Activated CD4-positive, alpha-beta T cell treated with anti-CD3 and anti-CD28 coated beads, Interleukin-2, Interleukin-6, amounts not matched to agents 100 ng/mL and 50 ng/mL, durations not matched to agents 16 hours and 8 hours (primary cell): ENCODE data around the gene CD79A.

ENCODE experiments used
- DNase-seq: peaks from one replicate; pipeline ENCODE4 v3.0.0-alpha.2; 2020

CD79A gene

DNA sequence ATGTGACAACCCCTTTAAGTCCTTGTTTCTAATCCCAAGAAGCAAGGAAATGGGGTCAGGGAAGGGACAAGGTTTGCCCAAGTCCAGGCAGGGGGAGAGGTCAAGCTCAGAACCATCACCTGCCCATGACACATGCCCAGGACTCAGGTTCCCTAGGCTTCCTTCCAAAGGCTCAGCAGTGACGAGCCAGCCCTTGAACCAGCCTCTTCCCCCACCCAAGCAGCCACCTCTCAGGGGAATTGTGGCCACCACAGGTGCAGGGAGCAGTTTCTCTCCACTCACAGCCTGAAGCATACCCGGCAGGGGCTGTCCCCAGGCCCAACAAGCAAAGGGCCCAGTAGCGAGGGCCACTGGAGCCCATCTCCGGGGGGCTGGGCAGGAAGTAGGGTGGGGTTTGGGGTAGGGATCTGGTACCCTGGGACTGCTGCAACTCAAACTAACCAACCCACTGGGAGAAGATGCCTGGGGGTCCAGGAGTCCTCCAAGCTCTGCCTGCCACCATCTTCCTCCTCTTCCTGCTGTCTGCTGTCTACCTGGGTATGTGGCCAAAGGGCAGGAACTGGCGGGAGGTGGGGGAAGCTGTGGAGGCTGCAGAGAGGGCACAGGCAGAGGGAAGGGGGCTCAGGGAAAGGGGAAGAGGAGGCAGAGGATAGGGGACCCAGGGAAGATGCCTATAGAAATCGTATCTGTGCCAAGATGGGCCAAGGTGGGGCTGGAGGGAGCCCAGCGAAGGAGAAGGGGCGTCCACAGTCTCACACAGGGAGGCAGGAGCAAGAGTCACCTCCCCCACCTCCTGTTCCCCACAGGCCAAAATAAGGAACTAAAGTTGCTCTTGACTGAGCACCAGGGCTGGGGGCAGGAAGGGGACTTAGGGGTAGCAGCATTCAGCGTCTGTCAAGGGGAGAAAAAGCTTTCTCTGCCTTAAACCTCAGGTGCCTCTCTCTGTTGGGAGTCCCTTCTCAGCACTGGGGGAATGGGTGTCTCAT is at the start of gene CD79A:
CD79A (plus strand) TSS at position 433 of the 986 bp plus-strand sequence; CDS start at position 459, 26 bp downstream.
- no peak for DNase-seq

DNA sequence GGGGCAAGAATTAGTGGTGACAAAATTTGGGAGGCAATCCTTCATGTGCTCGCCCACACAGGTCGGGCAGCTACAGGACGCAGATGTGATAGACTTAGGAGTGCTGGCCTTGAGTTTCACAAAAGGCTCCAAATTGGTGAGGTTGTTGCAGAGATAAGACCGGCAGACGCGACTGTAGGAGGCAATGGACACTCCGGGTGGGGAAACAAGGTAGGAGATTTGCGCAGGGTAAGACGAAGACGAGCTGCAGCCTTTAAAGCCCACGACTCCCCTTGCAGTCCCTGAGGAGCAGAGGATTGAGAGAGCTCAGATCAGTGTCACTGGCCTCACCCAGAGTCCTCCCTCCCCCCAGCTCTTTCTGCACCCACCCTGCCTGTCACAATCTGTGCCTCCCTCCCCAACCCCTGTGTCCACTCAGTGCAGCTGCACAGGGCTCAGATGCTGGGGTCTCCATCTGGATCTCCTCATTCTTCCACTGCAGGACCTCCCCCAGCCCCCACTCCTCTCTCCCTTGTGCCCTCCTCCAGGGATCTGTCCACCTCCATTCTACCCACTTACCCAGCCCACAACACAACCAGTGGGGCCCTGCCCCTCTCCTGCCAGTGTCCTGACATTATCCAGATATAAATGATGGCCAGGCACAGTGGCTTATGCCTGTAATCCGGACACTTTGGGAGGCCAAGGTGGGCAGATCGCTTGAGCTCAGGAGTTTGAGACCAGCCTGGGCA is 38.9 kb upstream of the CD79A start:
- DNase-seq = no peak

GRCh38 chr19:41839211-41839610 is 37.9 kb upstream of the CD79A start:
- DNase-seq = no peak

DNA sequence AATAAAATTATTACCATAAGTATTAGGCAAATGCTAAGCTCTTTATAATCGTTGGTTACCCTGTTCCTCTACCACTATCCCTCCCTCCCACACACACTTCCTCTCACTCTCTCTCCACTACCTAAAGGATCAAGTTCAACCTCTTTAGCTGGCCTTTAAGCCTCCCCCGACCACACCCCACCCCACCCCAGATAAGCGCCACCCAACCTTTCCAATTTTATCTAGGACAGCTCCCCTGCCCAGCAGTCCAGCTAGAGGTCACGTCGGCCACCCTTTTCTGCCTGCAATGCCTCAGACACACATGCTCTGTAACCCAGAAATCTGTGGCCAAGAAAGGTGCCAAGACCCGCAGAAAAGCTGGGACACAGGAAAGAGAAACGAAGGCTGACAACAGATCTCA is 33.7 kb upstream of the CD79A start:
- no peak for DNase-seq

DNA sequence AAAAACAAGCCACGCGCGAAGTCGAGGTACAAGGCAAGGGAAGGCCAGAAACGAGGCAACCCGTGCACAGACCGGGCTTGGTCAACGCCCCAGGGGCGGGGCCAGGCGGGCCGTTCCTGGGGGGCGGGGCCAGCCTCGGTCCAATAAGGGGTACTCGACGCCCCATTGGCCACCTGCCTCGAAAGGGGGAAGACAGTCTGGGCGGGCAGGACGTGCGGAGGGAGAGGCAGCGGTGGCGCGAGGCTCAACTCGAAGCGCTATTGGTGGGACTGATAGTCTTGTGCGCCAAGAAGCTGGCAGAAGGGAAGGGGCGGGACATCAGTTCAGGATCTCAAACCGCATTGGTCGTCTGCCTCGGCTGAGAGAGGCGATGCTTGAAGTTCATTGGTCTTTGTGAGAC is 32.5 kb upstream of the CD79A start, which contains the start of gene LYPD4:
LYPD4 (minus strand) TSS at position 83 of the 400 bp plus-strand sequence. CDS start 5,398 bp downstream, outside the sequence.
- no peak for DNase-seq

GRCh38 chr19:41845001-41845050 is 32.3 kb upstream of the CD79A start, which contains the start of gene DMRTC2:
Gene DMRTC2, plus strand, starts transcription at chr19:41845042. Its CDS starts 2,387 bp downstream, at chr19:41847429.
- no peak for DNase-seq

GRCh38 chr19:41845051-41845590 is 32.0 kb upstream of the CD79A start:
- DNase-seq = no peak

GRCh38 chr19:41847351-41848105 is 29.6 kb upstream of the CD79A start:
- no peak for DNase-seq

DNA sequence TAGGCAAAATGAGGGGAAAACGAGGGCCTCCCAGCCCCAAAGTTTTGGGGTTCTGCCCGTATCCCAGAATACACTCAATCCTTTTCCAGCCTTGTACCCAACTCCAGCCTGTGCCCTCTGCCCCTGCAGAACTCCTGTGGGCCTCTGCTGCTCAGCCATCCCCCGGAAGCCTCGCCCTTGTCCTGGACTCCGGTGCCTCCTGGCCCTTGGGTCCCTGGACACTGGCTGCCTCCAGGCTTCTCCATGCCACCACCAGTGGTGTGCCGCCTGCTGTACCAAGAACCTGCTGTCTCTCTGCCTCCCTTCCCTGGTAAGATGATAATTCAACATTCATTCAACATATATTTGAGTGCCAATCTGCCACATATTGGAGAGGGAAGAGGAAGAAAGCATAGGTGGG is 28.4 kb upstream of the CD79A start:
- DNase-seq = no peak

DNA sequence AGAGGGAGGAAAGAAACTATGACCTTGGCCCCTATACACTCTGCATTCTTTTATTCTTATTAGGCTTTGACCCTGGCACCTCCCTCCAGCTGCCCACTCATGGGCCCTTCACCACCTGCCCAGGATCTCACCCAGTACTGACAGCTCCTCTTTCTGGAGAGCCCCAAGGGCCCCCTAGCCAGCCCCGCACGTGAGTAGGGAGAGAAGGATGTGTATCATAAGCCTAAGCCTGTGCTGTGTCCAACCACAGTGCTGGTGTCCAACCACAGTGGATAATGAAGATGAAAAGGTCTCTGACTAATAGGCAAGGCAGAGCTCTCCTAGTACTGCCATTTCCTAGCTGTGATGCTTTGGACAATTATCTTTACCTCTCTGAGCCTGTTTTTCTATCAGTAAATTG is 28.0 kb upstream of the CD79A start:
- no peak for DNase-seq

DNA sequence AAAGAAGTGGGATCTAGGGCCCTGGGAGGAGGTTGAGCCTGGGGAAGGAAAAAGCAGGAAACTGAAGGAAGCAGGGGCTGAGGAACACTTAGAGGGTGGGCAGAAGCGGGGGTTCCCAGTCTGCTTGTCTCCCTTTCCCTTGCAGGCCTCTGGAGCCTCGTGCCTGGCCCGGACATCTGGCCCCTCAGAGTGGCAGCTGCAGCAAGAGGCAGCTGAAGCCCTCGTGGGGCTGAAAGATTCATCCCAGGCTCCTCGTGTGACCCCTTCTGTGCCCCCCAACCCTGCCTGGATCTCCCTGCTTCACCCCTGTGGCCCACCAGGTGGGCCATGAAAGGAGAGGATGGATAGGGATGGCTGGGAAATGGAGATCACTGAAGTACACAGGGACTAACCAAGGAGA is 26.7 kb upstream of the CD79A start:
- DNase-seq = no peak

- no peak for DNase-seq
Observed at GRCh38 chr19:41851456-41851855, 25.6 kb upstream of the CD79A start.

GRCh38 chr19:41853344-41853743 is 23.7 kb upstream of the CD79A start:
- DNase-seq = no peak

- no peak for DNase-seq
Observed at GRCh38 chr19:41853768-41854167, 23.3 kb upstream of the CD79A start.

- DNase-seq = no peak
Observed at GRCh38 chr19:41859213-41859617, 17.9 kb upstream of the CD79A start.

DNA sequence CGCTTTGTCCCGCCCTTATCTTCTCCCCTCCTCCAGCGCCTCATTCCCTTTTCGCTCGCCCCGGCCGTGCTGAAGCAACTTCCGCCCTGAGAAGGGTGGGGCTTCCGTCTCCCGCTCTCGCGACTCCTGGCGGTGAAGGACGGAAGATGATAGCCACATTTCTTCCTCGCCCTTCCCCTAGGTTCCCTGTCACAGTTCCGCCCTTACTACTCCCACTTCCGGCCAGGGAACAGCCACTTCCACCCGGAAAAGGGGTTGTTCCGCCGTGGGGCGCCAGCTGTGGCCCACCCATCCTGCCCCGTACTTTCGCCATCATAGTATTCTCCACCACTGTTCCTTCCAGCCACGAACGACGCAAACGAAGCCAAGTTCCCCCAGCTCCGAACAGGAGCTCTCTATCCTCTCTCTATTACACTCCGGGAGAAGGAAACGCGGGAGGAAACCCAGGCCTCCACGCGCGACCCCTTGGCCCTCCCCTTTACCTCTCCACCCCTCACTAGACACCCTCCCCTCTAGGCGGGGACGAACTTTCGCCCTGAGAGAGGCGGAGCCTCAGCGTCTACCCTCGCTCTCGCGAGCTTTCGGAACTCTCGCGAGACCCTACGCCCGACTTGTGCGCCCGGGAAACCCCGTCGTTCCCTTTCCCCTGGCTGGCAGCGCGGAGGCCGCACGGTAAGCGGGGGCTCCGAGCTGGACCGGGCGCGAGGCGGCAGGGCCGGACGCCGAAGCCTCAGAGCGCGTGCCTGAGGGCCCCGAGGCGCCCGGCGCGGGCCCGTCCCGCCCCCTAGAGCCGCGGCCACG is 17.3 kb upstream of the CD79A start, which contains the start of gene RPS19:
RPS19 (plus strand) TSS at position 638 of the 801 bp plus-strand sequence. CDS start 520 bp downstream, outside the sequence.
- peak; percentile 99 for DNase-seq

- no peak for DNase-seq
Observed at GRCh38 chr19:41860419-41861115, 16.5 kb upstream of the CD79A start.

DNA sequence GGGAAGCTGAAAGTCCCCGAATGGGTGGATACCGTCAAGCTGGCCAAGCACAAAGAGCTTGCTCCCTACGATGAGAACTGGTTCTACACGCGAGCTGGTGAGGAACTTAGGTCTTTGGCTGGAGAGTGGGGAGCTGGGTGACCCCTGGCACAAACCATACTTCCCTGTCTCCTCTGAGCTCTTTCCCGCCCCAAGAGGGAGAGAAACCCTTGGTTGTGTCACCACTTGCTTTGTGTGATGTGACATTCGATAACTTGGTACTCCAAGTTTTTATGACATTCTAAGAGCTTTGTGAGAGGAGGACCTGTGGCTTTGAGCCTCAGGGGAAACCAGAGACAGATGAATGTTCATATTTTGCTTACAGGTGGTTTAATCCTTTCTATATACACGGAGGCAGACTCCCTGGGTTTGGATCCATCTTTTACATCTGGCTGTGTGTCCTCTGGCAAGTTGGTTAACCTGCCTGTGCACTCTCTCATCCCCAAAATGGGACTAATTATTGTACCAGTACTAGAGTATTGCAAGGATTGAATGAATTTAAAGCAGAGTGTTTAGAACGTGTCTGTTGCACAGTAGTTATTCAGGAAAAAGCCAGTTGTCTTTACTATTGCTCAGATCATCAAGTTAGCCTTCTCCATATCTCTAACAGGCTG is 15.8 kb upstream of the CD79A start:
- DNase-seq = no peak

GRCh38 chr19:41861846-41862245 is 15.2 kb upstream of the CD79A start:
- no peak for DNase-seq

DNA sequence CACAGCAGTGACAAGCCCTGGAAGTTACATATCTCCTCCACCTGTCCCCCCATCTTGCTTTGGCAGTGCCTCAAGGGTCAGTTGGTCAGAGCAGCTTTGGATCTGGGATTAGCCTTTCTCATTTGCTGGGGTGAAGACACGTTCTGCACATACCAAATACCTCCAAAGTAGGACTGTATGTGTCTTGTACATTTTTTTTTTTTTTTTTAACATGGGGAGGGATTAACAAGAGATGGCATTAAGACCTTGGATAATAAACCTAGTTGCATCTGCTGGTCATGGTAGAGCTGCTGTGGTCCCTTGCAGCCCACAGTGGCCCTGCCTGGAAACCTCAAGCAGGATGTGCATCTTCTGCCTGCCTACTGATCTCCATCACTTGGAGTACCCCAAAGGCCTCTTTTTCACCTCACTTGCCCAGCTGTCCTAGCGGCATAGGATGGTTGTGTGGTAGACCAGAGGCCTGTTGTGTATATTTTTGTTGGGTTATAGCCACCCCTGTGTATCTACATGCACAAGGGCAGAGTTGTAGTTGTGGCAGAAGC is 14.6 kb upstream of the CD79A start:
- no peak for DNase-seq
